Measurements from ENCODE around the gene CYP26C1. TPM values are rescaled to one million over a fixed set of nuclear protein-coding genes. Genes with fewer than 3 reads are reported as not detected.
A peak's percentile ranks its signal among the peaks of the same experiment; 100 is the strongest.

The CYP26C1 gene
- total RNA-seq, 1 experiment from 2014 or later, result 0.11 TPM

- no peaks in the 10 kb centered on the region for H3K9me3 Mint-ChIP-seq
- ChIA-PET POLR2A (interaction anchor here (1.1 to 1.3 kb wide), 2 partner anchors 9 to 13 kb away, joined by 3 to 4 read pairs; partner anchors contain the start of gene CYP26C1), CTCF (interaction anchor here (0.7 to 7.1 kb wide), 13 partner anchors 9 to 409 kb away, joined by 3 to 106 read pairs (median 6); partner anchors contain the start of genes CYP26C1 and MYOF)
- peak; percentile 0; the same call in 1 of the 2 replicates for ATAC-seq
- peak overlapping the region; percentile 89 for H3K4me3 Mint-ChIP-seq
- H3K27ac Mint-ChIP-seq, result no peak overlapping the region
- H3K27me3 Mint-ChIP-seq (ENCODE audit: low read depth), result peaks cover 98% of the 10 kb centered on the region
- DNase-seq (ENCODE audit: low spot score), result no peak
- H3K4me1 Mint-ChIP-seq, result peaks cover 54% of the 10 kb centered on the region
- H3K36me3 Mint-ChIP-seq, result peaks cover 3% of the 10 kb centered on the region; the same call in 1 of the 2 replicates
- TF ChIP-seq ATF3 (CRISPR knock-in tag; conservative IDR thresholded peaks at IDR 0.05), result no peak
- TF ChIP-seq IRF2 (CRISPR knock-in tag; IDR thresholded peaks at IDR 0.05; ENCODE audit: borderline replicate concordance, low read depth), result 0 out of 2 replicates have a peak, but pooled peaks have one; percentile 43
Observed at GRCh38 chr10:93072713-93073538, 12.3 kb downstream of the CYP26C1 start.

- ChIA-PET POLR2A (interaction anchor here (1.1 to 1.3 kb wide), 2 partner anchors 10 to 14 kb away, joined by 3 to 4 read pairs; partner anchors contain the start of gene CYP26C1), CTCF (interaction anchor here (0.7 to 7.1 kb wide), 10 partner anchors 10 to 409 kb away, joined by 3 to 106 read pairs (median 7); partner anchors contain the start of genes CYP26C1 and MYOF)
- Mint-ChIP-seq H3K27ac (no peak within 1 kb of the TSS), H3K4me1 (peaks cover 48% of the 10 kb centered on the region), H3K4me3 (peak within 1 kb of the TSS; percentile 89), H3K27me3 (ENCODE audit: low read depth) (peaks cover 97% of the 10 kb centered on the region), H3K9me3 (no peaks in the 10 kb centered on the region), H3K36me3 (peaks cover 2% of the 10 kb centered on the region; the same call in 1 of the 2 replicates)
- peak; percentile 24 for ATAC-seq
- TF ChIP-seq ZNF671 (CRISPR knock-in tag; IDR thresholded peaks at IDR 0.05), result no peak
- TF ChIP-seq, protein P1, sequence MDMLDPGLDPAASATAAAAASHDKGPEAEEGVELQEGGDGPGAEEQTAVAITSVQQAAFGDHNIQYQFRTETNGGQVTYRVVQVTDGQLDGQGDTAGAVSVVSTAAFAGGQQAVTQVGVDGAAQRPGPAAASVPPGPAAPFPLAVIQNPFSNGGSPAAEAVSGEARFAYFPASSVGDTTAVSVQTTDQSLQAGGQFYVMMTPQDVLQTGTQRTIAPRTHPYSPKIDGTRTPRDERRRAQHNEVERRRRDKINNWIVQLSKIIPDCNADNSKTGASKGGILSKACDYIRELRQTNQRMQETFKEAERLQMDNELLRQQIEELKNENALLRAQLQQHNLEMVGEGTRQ (CRISPR knock-in tag; IDR thresholded peaks at IDR 0.05), result 0 out of 2 replicates have a peak, but pooled peaks have one; percentile 9
- TF ChIP-seq, protein P2, sequence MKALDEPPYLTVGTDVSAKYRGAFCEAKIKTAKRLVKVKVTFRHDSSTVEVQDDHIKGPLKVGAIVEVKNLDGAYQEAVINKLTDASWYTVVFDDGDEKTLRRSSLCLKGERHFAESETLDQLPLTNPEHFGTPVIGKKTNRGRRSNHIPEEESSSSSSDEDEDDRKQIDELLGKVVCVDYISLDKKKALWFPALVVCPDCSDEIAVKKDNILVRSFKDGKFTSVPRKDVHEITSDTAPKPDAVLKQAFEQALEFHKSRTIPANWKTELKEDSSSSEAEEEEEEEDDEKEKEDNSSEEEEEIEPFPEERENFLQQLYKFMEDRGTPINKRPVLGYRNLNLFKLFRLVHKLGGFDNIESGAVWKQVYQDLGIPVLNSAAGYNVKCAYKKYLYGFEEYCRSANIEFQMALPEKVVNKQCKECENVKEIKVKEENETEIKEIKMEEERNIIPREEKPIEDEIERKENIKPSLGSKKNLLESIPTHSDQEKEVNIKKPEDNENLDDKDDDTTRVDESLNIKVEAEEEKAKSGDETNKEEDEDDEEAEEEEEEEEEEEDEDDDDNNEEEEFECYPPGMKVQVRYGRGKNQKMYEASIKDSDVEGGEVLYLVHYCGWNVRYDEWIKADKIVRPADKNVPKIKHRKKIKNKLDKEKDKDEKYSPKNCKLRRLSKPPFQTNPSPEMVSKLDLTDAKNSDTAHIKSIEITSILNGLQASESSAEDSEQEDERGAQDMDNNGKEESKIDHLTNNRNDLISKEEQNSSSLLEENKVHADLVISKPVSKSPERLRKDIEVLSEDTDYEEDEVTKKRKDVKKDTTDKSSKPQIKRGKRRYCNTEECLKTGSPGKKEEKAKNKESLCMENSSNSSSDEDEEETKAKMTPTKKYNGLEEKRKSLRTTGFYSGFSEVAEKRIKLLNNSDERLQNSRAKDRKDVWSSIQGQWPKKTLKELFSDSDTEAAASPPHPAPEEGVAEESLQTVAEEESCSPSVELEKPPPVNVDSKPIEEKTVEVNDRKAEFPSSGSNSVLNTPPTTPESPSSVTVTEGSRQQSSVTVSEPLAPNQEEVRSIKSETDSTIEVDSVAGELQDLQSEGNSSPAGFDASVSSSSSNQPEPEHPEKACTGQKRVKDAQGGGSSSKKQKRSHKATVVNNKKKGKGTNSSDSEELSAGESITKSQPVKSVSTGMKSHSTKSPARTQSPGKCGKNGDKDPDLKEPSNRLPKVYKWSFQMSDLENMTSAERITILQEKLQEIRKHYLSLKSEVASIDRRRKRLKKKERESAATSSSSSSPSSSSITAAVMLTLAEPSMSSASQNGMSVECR (CRISPR knock-in tag; IDR thresholded peaks at IDR 0.05; ENCODE audit: borderline replicate concordance), result 0 out of 2 replicates have a peak, but pooled peaks have one; percentile 30
- TF ChIP-seq ZNF263 (CRISPR knock-in tag; IDR thresholded peaks at IDR 0.05; ENCODE audit: low read depth), result no peak
- TF ChIP-seq CREM (CRISPR knock-in tag; IDR thresholded peaks at IDR 0.05), result 0 out of 2 replicates have a peak, but pooled peaks have one; percentile 33
- TF ChIP-seq MAX (CRISPR knock-in tag; IDR thresholded peaks at IDR 0.05), result peak; percentile 27; the same call in 1 of the 2 replicates
- TF ChIP-seq FOXP1 (CRISPR knock-in tag; IDR thresholded peaks at IDR 0.05; ENCODE audit: borderline replicate concordance), result 0 out of 2 replicates have a peak, but pooled peaks have one; percentile 8
- TF ChIP-seq, protein P3, sequence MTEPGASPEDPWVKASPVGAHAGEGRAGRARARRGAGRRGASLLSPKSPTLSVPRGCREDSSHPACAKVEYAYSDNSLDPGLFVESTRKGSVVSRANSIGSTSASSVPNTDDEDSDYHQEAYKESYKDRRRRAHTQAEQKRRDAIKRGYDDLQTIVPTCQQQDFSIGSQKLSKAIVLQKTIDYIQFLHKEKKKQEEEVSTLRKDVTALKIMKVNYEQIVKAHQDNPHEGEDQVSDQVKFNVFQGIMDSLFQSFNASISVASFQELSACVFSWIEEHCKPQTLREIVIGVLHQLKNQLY (CRISPR knock-in tag; IDR thresholded peaks at IDR 0.05), result no peak
- TF ChIP-seq ETV6 (CRISPR knock-in tag; IDR thresholded peaks at IDR 0.05), result 0 out of 2 replicates have a peak, but pooled peaks have one; percentile 13
- 0 out of 2 replicates have a peak, but pooled peaks have one; percentile 23 for TF ChIP-seq TEAD1 (CRISPR knock-in tag; IDR thresholded peaks at IDR 0.05)
- TF ChIP-seq, protein P4, sequence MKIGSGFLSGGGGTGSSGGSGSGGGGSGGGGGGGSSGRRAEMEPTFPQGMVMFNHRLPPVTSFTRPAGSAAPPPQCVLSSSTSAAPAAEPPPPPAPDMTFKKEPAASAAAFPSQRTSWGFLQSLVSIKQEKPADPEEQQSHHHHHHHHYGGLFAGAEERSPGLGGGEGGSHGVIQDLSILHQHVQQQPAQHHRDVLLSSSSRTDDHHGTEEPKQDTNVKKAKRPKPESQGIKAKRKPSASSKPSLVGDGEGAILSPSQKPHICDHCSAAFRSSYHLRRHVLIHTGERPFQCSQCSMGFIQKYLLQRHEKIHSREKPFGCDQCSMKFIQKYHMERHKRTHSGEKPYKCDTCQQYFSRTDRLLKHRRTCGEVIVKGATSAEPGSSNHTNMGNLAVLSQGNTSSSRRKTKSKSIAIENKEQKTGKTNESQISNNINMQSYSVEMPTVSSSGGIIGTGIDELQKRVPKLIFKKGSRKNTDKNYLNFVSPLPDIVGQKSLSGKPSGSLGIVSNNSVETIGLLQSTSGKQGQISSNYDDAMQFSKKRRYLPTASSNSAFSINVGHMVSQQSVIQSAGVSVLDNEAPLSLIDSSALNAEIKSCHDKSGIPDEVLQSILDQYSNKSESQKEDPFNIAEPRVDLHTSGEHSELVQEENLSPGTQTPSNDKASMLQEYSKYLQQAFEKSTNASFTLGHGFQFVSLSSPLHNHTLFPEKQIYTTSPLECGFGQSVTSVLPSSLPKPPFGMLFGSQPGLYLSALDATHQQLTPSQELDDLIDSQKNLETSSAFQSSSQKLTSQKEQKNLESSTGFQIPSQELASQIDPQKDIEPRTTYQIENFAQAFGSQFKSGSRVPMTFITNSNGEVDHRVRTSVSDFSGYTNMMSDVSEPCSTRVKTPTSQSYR (CRISPR knock-in tag; IDR thresholded peaks at IDR 0.05), result 0 out of 2 replicates have a peak, but pooled peaks have one; percentile 21
- TF ChIP-seq ZNF423 (CRISPR knock-in tag; IDR thresholded peaks at IDR 0.05), result 0 out of 2 replicates have a peak, but pooled peaks have one; percentile 33
- TF ChIP-seq USF1 (CRISPR knock-in tag; IDR thresholded peaks at IDR 0.05), result 0 out of 2 replicates have a peak, but pooled peaks have one; percentile 23
- TF ChIP-seq, protein P5, sequence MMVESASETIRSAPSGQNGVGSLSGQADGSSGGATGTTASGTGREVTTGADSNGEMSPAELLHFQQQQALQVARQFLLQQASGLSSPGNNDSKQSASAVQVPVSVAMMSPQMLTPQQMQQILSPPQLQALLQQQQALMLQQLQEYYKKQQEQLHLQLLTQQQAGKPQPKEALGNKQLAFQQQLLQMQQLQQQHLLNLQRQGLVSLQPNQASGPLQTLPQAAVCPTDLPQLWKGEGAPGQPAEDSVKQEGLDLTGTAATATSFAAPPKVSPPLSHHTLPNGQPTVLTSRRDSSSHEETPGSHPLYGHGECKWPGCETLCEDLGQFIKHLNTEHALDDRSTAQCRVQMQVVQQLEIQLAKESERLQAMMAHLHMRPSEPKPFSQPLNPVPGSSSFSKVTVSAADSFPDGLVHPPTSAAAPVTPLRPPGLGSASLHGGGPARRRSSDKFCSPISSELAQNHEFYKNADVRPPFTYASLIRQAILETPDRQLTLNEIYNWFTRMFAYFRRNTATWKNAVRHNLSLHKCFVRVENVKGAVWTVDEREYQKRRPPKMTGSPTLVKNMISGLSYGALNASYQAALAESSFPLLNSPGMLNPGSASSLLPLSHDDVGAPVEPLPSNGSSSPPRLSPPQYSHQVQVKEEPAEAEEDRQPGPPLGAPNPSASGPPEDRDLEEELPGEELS (CRISPR knock-in tag; IDR thresholded peaks at IDR 0.05), result peak; percentile 26; the same call in 1 of the 2 replicates
- DNase-seq (ENCODE audit: low spot score), result peak; percentile 73
Observed at GRCh38 chr10:93073539-93074146, 13.0 kb downstream of the CYP26C1 start, which contains the start of gene CYP26A1. TSS of gene CYP26A1 (plus strand) at chr10:93073893. CDS start at chr10:93073935, 42 bp downstream.

All from WTC11 (cell line).